ENCODE measurements around the gene AAMDC.
"Not testable (repeated sequence)": the region's sequence is repeated elsewhere in the genome, so short reads cannot be mapped to it uniquely, and the experiment has no call there.

Gene AAMDC

GRCh38 chr11:77822126-77822525 is 1.2 kb downstream of the AAMDC start:
- DNase-seq = not testable (repeated sequence)

- no peak for DNase-seq
Observed at GRCh38 chr11:77823775-77824174, 2.8 kb downstream of the AAMDC start.

- no peak for DNase-seq
Observed at GRCh38 chr11:77828926-77829325, 8.0 kb downstream of the AAMDC start.

GRCh38 chr11:77833302-77833701 is 12.4 kb downstream of the AAMDC start:
- no peak for DNase-seq

GRCh38 chr11:77842441-77843121 is 21.6 kb downstream of the AAMDC start:
- no peak for DNase-seq

GRCh38 chr11:77843700-77844099 is 22.8 kb downstream of the AAMDC start:
- DNase-seq = not testable (repeated sequence)

- DNase-seq = no peak
Observed at GRCh38 chr11:77851503-77851902, 30.6 kb downstream of the AAMDC start.

- no peak for DNase-seq
Observed at GRCh38 chr11:77854838-77855237, 33.9 kb downstream of the AAMDC start.

GRCh38 chr11:77857906-77858457 is 37.0 kb downstream of the AAMDC start:
- DNase-seq = not testable (repeated sequence)

GRCh38 chr11:77861444-77861843 is 40.5 kb downstream of the AAMDC start:
- DNase-seq = not testable (repeated sequence)

- DNase-seq = no peak
Observed at GRCh38 chr11:77865805-77866204, 44.9 kb downstream of the AAMDC start.

GRCh38 chr11:77866336-77866735 is 45.4 kb downstream of the AAMDC start:
- no peak for DNase-seq

GRCh38 chr11:77868744-77869143 is 47.8 kb downstream of the AAMDC start:
- no peak for DNase-seq

GRCh38 chr11:77871855-77872254 is 50.9 kb downstream of the AAMDC start:
- DNase-seq = no peak

- DNase-seq = no peak
Observed at GRCh38 chr11:77873345-77873744, 52.4 kb downstream of the AAMDC start.

- DNase-seq = no peak
Observed at GRCh38 chr11:77874206-77874605, 53.3 kb downstream of the AAMDC start.

GRCh38 chr11:77876045-77876444 is 55.1 kb downstream of the AAMDC start:
- no peak for DNase-seq

- not testable (repeated sequence) for DNase-seq
Observed at GRCh38 chr11:77878247-77878646, 57.3 kb downstream of the AAMDC start.

GRCh38 chr11:77879218-77879617 is 58.3 kb downstream of the AAMDC start:
- DNase-seq = no peak

- DNase-seq = no peak
Observed at GRCh38 chr11:77882396-77882795, 61.5 kb downstream of the AAMDC start.

- DNase-seq = no peak
Observed at GRCh38 chr11:77883775-77884174, 62.8 kb downstream of the AAMDC start.

- DNase-seq = no peak
Observed at GRCh38 chr11:77884186-77884828, 63.4 kb downstream of the AAMDC start.

GRCh38 chr11:77884829-77885190 is 63.9 kb downstream of the AAMDC start:
- no peak for DNase-seq

- no peak for DNase-seq
Observed at GRCh38 chr11:77886401-77886800, 65.5 kb downstream of the AAMDC start.

- DNase-seq = not testable (repeated sequence)
Observed at GRCh38 chr11:77889045-77889444, 68.1 kb downstream of the AAMDC start.

Measured in NCI-H2029 treated with DMSO at 0.1 percent for 48 hours (cell line).